ENCODE measurements around the gene PAM.
A peak's percentile ranks its signal among the peaks of the same experiment; 100 is the strongest.

Gene PAM

DNA sequence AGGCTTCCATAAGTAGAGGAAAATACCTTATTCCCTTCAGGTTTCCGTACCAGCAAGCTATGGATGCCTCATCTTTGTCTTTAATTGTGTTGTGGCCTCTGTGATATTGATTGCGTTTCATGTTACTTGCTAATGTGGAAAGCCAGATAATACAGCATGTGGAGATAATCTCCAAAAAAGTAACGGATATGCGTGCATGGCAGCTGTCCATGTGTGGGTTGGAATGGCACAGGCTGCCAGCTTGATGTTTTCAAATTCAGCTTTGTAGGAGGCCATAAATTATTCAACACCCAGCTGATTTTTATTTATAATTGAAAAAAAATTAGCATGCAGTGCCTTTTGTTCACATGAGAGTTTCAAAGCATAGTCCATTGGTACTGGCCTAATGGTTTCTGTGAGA, 219.9 kb downstream of the PAM start (continued):
- TF ChIP-seq, protein P1, sequence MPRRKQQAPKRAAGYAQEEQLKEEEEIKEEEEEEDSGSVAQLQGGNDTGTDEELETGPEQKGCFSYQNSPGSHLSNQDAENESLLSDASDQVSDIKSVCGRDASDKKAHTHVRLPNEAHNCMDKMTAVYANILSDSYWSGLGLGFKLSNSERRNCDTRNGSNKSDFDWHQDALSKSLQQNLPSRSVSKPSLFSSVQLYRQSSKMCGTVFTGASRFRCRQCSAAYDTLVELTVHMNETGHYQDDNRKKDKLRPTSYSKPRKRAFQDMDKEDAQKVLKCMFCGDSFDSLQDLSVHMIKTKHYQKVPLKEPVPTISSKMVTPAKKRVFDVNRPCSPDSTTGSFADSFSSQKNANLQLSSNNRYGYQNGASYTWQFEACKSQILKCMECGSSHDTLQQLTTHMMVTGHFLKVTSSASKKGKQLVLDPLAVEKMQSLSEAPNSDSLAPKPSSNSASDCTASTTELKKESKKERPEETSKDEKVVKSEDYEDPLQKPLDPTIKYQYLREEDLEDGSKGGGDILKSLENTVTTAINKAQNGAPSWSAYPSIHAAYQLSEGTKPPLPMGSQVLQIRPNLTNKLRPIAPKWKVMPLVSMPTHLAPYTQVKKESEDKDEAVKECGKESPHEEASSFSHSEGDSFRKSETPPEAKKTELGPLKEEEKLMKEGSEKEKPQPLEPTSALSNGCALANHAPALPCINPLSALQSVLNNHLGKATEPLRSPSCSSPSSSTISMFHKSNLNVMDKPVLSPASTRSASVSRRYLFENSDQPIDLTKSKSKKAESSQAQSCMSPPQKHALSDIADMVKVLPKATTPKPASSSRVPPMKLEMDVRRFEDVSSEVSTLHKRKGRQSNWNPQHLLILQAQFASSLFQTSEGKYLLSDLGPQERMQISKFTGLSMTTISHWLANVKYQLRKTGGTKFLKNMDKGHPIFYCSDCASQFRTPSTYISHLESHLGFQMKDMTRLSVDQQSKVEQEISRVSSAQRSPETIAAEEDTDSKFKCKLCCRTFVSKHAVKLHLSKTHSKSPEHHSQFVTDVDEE (CRISPR knock-in tag; IDR thresholded peaks at IDR 0.05), result no peak
- TF ChIP-seq ZNF565 (CRISPR knock-in tag; conservative IDR thresholded peaks at IDR 0.05; ENCODE audit: low read depth) (no peak), OSR1 (CRISPR knock-in tag; IDR thresholded peaks at IDR 0.05) (no peak), ZFP30 (CRISPR knock-in tag; IDR thresholded peaks at IDR 0.05) (no peak), ZC3H10 (CRISPR knock-in tag; IDR thresholded peaks at IDR 0.05) (no peak), ARNTL (CRISPR knock-in tag; IDR thresholded peaks at IDR 0.05; ENCODE audit: borderline replicate concordance, low read depth) (no peak), ESRRG (CRISPR knock-in tag; IDR thresholded peaks at IDR 0.05) (no peak), ISL1 (CRISPR knock-in tag; IDR thresholded peaks at IDR 0.05) (no peak)
- TF ChIP-seq, protein P2, sequence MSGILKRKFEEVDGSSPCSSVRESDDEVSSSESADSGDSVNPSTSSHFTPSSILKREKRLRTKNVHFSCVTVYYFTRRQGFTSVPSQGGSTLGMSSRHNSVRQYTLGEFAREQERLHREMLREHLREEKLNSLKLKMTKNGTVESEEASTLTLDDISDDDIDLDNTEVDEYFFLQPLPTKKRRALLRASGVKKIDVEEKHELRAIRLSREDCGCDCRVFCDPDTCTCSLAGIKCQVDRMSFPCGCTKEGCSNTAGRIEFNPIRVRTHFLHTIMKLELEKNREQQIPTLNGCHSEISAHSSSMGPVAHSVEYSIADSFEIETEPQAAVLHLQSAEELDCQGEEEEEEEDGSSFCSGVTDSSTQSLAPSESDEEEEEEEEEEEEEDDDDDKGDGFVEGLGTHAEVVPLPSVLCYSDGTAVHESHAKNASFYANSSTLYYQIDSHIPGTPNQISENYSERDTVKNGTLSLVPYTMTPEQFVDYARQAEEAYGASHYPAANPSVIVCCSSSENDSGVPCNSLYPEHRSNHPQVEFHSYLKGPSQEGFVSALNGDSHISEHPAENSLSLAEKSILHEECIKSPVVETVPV (CRISPR knock-in tag; IDR thresholded peaks at IDR 0.05), result no peak
- TF ChIP-seq, protein P3, sequence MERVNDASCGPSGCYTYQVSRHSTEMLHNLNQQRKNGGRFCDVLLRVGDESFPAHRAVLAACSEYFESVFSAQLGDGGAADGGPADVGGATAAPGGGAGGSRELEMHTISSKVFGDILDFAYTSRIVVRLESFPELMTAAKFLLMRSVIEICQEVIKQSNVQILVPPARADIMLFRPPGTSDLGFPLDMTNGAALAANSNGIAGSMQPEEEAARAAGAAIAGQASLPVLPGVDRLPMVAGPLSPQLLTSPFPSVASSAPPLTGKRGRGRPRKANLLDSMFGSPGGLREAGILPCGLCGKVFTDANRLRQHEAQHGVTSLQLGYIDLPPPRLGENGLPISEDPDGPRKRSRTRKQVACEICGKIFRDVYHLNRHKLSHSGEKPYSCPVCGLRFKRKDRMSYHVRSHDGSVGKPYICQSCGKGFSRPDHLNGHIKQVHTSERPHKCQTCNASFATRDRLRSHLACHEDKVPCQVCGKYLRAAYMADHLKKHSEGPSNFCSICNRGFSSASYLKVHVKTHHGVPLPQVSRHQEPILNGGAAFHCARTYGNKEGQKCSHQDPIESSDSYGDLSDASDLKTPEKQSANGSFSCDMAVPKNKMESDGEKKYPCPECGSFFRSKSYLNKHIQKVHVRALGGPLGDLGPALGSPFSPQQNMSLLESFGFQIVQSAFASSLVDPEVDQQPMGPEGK (CRISPR knock-in tag; IDR thresholded peaks at IDR 0.05; ENCODE audit: borderline replicate concordance), result no peak

DNA sequence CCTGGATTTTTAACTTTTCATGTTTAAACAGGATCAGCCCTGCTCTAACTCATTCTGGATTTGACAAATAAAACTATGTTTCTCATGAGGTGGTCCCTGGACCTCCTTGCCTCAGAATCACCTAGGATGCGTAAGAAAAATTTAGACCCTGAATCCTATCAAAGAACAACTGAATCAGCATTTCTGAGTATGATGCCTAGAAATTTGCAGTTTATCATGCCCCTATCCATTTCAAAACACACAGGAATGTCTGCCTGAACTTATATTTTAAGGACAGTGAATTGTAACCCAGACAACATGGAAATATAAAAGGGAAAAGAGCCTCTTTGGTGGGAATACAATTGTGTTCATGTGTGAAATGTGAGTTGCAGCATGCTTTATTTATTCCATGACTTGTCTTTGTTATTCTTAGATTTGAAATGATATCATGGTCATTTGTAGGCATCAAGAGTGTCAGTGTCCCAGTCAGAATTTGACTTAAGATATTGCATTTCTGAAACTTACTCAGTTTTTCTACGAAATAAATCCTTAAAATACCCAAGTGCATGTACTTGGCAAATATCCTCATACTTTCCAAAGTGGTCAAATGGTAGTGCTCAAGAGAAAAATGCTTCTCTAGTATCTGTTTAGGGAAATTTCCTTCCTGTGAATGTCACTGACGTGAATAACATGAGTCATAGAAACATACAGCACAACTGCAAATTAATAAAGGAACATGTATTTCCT, 220.5 kb downstream of the PAM start:
- TF ChIP-seq ZFP3 (CRISPR knock-in tag; IDR thresholded peaks at IDR 0.05) (no peak), CSDC2 (CRISPR knock-in tag; IDR thresholded peaks at IDR 0.05) (no peak), ISL1 (CRISPR knock-in tag; IDR thresholded peaks at IDR 0.05) (no peak)
- peak; percentile 36; the same call in 2 of the 3 replicates for ATAC-seq

DNA sequence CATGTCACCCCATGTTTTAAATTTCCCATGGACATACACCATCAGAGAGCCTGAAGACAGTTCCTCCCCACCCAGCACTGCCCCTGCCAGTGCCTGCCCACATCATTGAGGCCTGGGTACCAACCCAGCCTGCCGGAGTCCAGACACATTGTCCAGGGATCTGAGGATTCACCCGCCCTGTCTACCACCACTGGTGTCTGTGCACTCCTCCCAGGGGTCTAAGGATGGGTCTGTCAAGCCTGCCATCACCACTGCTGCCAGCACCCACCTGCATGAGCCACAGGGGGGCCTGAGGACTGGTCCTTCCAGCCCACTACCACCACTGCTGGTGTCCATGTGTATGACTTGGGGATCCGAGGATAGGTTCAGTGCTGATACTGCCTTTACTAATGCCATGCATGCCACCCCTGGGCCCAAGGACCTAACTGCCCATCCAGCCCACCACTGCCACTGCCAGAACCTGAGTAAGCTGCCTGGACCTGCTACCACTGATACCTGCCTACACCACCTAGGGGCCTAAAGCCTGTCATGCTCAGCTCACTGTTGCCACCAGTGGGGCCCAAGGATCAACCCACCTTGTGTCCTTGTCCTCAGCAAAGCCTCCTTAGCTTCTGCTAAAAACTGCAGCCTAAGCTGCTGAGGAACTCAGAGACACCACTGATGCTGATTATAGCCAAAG, 227.0 kb downstream of the PAM start:
- no peak for TF ChIP-seq ZNF70 (CRISPR knock-in tag; IDR thresholded peaks at IDR 0.05)
- no peak for TF ChIP-seq ISL1 (CRISPR knock-in tag; IDR thresholded peaks at IDR 0.05)
- TF ChIP-seq SNAI2 (CRISPR knock-in tag; IDR thresholded peaks at IDR 0.05), result no peak
- TF ChIP-seq, protein P3 (CRISPR knock-in tag; IDR thresholded peaks at IDR 0.05; ENCODE audit: borderline replicate concordance), result no peak
- TF ChIP-seq, protein P2 (CRISPR knock-in tag; IDR thresholded peaks at IDR 0.05), result no peak
- TF ChIP-seq RARB (CRISPR knock-in tag; IDR thresholded peaks at IDR 0.05), result no peak
- TF ChIP-seq BACH2 (CRISPR knock-in tag; IDR thresholded peaks at IDR 0.05; ENCODE audit: borderline replicate concordance), result no peak
- no peak for TF ChIP-seq OSR1 (CRISPR knock-in tag; IDR thresholded peaks at IDR 0.05)
- no peak for TF ChIP-seq CSDC2 (CRISPR knock-in tag; IDR thresholded peaks at IDR 0.05)
- TF ChIP-seq ZFP30 (CRISPR knock-in tag; IDR thresholded peaks at IDR 0.05), result no peak
- TF ChIP-seq ZC3H10 (CRISPR knock-in tag; IDR thresholded peaks at IDR 0.05), result no peak
- TF ChIP-seq ZFP3 (CRISPR knock-in tag; IDR thresholded peaks at IDR 0.05), result no peak
- TF ChIP-seq, protein P4, sequence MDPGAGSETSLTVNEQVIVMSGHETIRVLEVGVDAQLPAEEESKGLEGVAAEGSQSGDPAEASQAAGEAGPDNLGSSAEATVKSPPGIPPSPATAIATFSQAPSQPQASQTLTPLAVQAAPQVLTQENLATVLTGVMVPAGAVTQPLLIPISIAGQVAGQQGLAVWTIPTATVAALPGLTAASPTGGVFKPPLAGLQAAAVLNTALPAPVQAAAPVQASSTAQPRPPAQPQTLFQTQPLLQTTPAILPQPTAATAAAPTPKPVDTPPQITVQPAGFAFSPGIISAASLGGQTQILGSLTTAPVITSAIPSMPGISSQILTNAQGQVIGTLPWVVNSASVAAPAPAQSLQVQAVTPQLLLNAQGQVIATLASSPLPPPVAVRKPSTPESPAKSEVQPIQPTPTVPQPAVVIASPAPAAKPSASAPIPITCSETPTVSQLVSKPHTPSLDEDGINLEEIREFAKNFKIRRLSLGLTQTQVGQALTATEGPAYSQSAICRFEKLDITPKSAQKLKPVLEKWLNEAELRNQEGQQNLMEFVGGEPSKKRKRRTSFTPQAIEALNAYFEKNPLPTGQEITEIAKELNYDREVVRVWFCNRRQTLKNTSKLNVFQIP (CRISPR knock-in tag; IDR thresholded peaks at IDR 0.05; ENCODE audit: borderline replicate concordance, low read depth), result no peak
- no peak for TF ChIP-seq ZNF565 (CRISPR knock-in tag; conservative IDR thresholded peaks at IDR 0.05; ENCODE audit: low read depth)
- no peak for TF ChIP-seq TCF4 (CRISPR knock-in tag; IDR thresholded peaks at IDR 0.05; ENCODE audit: borderline replicate concordance)
- TF ChIP-seq TOX (CRISPR knock-in tag; IDR thresholded peaks at IDR 0.05; ENCODE audit: borderline replicate concordance), result no peak
- TF ChIP-seq, protein P5, sequence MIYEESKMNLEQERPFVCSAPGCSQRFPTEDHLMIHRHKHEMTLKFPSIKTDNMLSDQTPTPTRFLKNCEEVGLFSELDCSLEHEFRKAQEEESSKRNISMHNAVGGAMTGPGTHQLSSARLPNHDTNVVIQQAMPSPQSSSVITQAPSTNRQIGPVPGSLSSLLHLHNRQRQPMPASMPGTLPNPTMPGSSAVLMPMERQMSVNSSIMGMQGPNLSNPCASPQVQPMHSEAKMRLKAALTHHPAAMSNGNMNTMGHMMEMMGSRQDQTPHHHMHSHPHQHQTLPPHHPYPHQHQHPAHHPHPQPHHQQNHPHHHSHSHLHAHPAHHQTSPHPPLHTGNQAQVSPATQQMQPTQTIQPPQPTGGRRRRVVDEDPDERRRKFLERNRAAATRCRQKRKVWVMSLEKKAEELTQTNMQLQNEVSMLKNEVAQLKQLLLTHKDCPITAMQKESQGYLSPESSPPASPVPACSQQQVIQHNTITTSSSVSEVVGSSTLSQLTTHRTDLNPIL (CRISPR knock-in tag; IDR thresholded peaks at IDR 0.05; ENCODE audit: low read depth), result no peak
- no peak for ATAC-seq

Data from SK-N-SH treated with all-trans-retinoic acid at 6 μM for 48 hours (cell line).